ENCODE data around the gene ELK4.

ELK4 gene

GRCh38 chr1:205567716-205568115 lies 64.1 kb downstream of the ELK4 start:
- Mint-ChIP-seq H3K4me3 (peak overlapping the region; percentile 73), H3K36me3 (no peaks in the 10 kb centered on the region), H3K27ac (no peak overlapping the region), H3K4me1 (ENCODE audit: low read depth) (peaks cover 12% of the 10 kb centered on the region), H3K27me3 (peaks cover 13% of the 10 kb centered on the region), H3K9me3 (ENCODE audit: low read depth) (no peaks in the 10 kb centered on the region)

- Mint-ChIP-seq H3K27me3 (peaks cover 19% of the 10 kb centered on the region), H3K27ac (no peak overlapping the region)
These were observed 66.0 kb downstream of the ELK4 start for GRCh38 chr1:205565799-205566198.

GRCh38 chr1:205563927-205564441 lies 67.8 kb downstream of the ELK4 start:
- Mint-ChIP-seq H3K27me3 (peaks cover 21% of the 10 kb centered on the region), H3K27ac (no peak overlapping the region), H3K4me3 (no peak overlapping the region)

More at GRCh38 chr1:205565799-205566198, 66.0 kb downstream of the ELK4 start:
- Mint-ChIP-seq H3K9me3 (ENCODE audit: low read depth) (peaks cover 12% of the 10 kb centered on the region), H3K4me3 (no peak overlapping the region), H3K4me1 (ENCODE audit: low read depth) (peaks cover 7% of the 10 kb centered on the region), H3K36me3 (peaks cover 3% of the 10 kb centered on the region)

GRCh38 chr1:205561501-205562203 lies 70.2 kb downstream of the ELK4 start:
- peaks cover 15% of the 10 kb centered on the region for H3K27me3 Mint-ChIP-seq
- H3K36me3 Mint-ChIP-seq, result peaks cover 3% of the 10 kb centered on the region
- no peak overlapping the region for H3K27ac Mint-ChIP-seq
- H3K9me3 Mint-ChIP-seq (ENCODE audit: low read depth), result peaks cover 12% of the 10 kb centered on the region
- no peak overlapping the region for H3K4me3 Mint-ChIP-seq
- H3K4me1 Mint-ChIP-seq (ENCODE audit: low read depth), result no peaks in the 10 kb centered on the region

More at GRCh38 chr1:205563927-205564441, 67.8 kb downstream of the ELK4 start:
- H3K4me1 Mint-ChIP-seq (ENCODE audit: low read depth), result peaks cover 3% of the 10 kb centered on the region
- peaks cover 12% of the 10 kb centered on the region for H3K9me3 Mint-ChIP-seq (ENCODE audit: low read depth)
- H3K36me3 Mint-ChIP-seq, result peaks cover 3% of the 10 kb centered on the region

Measured in activated naive CD8-positive, alpha-beta T cell (primary cell).